PFSK-1 (cell line): ENCODE results near the gene CSNK1G3.

Experiments used
- POLR2AphosphoS5 ChIP-seq: IDR thresholded peaks from 2 replicates; pipeline ENCODE4 v1.6.1; 2012; ENCODE audit warnings: low read depth, mild to moderate bottlenecking, control low read depth, low read length, moderate library complexity
- TAF1 ChIP-seq: IDR thresholded peaks from 2 replicates; pipeline ENCODE4 v1.6.1; 2012; ENCODE audit warnings: low read length, control low read depth, borderline replicate concordance; ENCODE audit not compliant: insufficient read depth
- TF ChIP-seq, protein P1 (sequence below), 2 experiments: IDR thresholded peaks; 2 replicates each; pipeline versions ENCODE4 v1.6.1 to v1.8.0; 2011 to 2012; ENCODE audit warnings: low read depth in 2 of 2, low read length in 2 of 2, control low read depth in 1 of 2, inconsistent platforms in 1 of 2, mild to moderate bottlenecking in 1 of 2, moderate library complexity in 1 of 2; ENCODE audit not compliant: insufficient read depth in 1 of 2

DNA sequence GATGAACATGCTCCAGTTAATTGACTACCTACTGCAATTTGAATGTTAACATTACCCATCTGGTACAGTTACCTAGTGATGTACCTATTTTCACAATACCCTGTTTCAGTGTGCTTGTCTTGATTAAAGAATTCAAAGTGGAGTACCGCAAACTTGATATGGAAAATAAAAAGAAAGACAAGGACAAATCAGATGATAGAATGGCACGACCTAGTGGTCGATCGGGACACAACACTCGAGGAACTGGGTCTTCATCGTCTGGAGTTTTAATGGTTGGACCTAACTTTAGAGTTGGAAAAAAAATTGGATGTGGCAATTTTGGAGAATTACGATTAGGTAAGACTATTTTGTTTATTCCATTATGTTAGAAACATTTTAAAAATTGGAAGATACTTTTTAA lies 33.5 kb downstream of the CSNK1G3 start:
- no peak for TF ChIP-seq POLR2AphosphoS5
- no peak for TF ChIP-seq TAF1
- TF ChIP-seq, protein P1, sequence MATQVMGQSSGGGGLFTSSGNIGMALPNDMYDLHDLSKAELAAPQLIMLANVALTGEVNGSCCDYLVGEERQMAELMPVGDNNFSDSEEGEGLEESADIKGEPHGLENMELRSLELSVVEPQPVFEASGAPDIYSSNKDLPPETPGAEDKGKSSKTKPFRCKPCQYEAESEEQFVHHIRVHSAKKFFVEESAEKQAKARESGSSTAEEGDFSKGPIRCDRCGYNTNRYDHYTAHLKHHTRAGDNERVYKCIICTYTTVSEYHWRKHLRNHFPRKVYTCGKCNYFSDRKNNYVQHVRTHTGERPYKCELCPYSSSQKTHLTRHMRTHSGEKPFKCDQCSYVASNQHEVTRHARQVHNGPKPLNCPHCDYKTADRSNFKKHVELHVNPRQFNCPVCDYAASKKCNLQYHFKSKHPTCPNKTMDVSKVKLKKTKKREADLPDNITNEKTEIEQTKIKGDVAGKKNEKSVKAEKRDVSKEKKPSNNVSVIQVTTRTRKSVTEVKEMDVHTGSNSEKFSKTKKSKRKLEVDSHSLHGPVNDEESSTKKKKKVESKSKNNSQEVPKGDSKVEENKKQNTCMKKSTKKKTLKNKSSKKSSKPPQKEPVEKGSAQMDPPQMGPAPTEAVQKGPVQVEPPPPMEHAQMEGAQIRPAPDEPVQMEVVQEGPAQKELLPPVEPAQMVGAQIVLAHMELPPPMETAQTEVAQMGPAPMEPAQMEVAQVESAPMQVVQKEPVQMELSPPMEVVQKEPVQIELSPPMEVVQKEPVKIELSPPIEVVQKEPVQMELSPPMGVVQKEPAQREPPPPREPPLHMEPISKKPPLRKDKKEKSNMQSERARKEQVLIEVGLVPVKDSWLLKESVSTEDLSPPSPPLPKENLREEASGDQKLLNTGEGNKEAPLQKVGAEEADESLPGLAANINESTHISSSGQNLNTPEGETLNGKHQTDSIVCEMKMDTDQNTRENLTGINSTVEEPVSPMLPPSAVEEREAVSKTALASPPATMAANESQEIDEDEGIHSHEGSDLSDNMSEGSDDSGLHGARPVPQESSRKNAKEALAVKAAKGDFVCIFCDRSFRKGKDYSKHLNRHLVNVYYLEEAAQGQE (IDR thresholded peaks at IDR 0.05; ENCODE audit: insufficient read depth in 1 of 2, low read depth in 2 of 2, low read length in 2 of 2) = no peak
